WTC11 (cell line): ENCODE measurements around the gene TEX36.

ENCODE experiments used
- CREM ChIP-seq: sonication (generic); formaldehyde crosslinking; IDR thresholded peaks from 2 replicates; pipeline ENCODE4 v1.8.1; 2022; ENCODE audit warnings: mild to moderate bottlenecking, missing genetic modification reagents, moderate library complexity
- CTCF ChIP-seq: fragments of 200-600 bp; IDR thresholded peaks from 2 replicates; pipeline ENCODE4 v1.8.0; 2022; ENCODE audit warnings: antibody characterized with exemption

- no peak for TF ChIP-seq CTCF
- no peak for TF ChIP-seq CREM (CRISPR knock-in tag)
Measured at GRCh38 chr10:125637496-125637895, 45.5 kb downstream of the TEX36 start.
